ENCODE measurements around the gene SPACA6. TPM values are rescaled to one million over a fixed set of nuclear protein-coding genes. Genes with fewer than 3 reads are reported as not detected.
A peak's percentile ranks its signal among the peaks of the same experiment; 100 is the strongest.
"Not testable (repeated sequence)": the region's sequence is repeated elsewhere in the genome, so short reads cannot be mapped to it uniquely, and the experiment has no call there.

SPACA6 gene
- total RNA-seq, 4 donors from 2014 or later, result 9.7 to 112 (median 22.5) TPM

GRCh38 chr19:51735759-51736449 is 42.8 kb downstream of the SPACA6 start:
- H3K9me3 ChIP-seq, result no peaks in the 10 kb centered on the region
- no peaks in the 10 kb centered on the region for H3K36me3 ChIP-seq
- H3K27ac ChIP-seq, result no peak overlapping the region
- intact Hi-C loops (cut with DNase I; ENCODE audit: low total_unique reads), result no loop called here
- H3K4me1 ChIP-seq, result no peaks in the 10 kb centered on the region
- H3K27me3 ChIP-seq, result no peaks in the 10 kb centered on the region
- peak in 1 of 2 donors; percentile 20 for DNase-seq
- TF ChIP-seq POLR2A (IDR thresholded peaks at IDR 0.05), result no peak
- TF ChIP-seq, protein P1, sequence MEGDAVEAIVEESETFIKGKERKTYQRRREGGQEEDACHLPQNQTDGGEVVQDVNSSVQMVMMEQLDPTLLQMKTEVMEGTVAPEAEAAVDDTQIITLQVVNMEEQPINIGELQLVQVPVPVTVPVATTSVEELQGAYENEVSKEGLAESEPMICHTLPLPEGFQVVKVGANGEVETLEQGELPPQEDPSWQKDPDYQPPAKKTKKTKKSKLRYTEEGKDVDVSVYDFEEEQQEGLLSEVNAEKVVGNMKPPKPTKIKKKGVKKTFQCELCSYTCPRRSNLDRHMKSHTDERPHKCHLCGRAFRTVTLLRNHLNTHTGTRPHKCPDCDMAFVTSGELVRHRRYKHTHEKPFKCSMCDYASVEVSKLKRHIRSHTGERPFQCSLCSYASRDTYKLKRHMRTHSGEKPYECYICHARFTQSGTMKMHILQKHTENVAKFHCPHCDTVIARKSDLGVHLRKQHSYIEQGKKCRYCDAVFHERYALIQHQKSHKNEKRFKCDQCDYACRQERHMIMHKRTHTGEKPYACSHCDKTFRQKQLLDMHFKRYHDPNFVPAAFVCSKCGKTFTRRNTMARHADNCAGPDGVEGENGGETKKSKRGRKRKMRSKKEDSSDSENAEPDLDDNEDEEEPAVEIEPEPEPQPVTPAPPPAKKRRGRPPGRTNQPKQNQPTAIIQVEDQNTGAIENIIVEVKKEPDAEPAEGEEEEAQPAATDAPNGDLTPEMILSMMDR (IDR thresholded peaks at IDR 0.05), result no peak
- H3K4me3 ChIP-seq, result no peak overlapping the region

DNA sequence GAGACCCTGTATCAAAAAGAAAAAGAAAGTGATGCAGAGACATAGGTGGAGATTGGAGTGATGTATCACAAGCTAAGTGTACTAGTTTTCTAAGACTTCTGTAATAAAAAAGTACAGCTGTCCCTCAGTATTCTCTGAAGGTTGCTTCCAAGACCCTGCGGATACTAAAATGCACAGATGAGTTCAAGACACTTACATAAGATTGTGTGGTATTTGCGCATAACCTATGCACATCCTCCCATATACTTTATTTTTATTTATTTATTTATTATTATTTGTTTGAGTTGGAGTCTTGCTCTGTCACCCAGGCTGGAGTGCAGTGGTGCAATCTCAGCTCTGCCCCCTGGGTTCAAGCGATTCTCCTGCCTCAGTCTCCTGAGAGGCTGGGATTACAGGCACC is 44.3 kb downstream of the SPACA6 start:
- no peak overlapping the region for H3K4me3 ChIP-seq
- no peak for TF ChIP-seq POLR2A (IDR thresholded peaks at IDR 0.05)
- TF ChIP-seq, protein P1 (IDR thresholded peaks at IDR 0.05), result no peak
- intact Hi-C loops (cut with DNase I; ENCODE audit: low total_unique reads), result no loop called here
- no peaks in the 10 kb centered on the region for H3K4me1 ChIP-seq
- no peak overlapping the region for H3K27ac ChIP-seq
- no peaks in the 10 kb centered on the region for H3K27me3 ChIP-seq
- H3K36me3 ChIP-seq, result no peaks in the 10 kb centered on the region
- DNase-seq, result no peak
- H3K9me3 ChIP-seq, result no peaks in the 10 kb centered on the region

DNA sequence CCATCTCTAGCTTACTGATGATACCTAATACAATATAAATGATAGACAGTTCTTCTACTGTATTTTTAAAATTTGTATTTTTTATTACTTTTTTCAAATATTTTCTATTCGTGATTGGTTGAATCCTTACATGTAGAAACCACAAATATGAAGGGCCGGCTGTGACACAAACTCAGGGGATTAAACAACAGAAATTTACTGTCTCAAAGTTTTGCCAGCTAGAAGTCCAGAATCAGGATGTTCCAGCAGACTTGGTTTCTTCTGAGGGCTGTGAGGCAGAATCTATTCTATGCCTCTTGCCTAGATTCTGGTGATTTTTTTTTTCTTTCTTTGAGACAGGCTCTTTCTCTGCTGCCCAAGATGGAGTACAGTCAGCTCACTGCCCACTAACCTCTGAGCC is 44.8 kb downstream of the SPACA6 start:
- Histone ChIP-seq H3K36me3 (no peaks in the 10 kb centered on the region), H3K4me3 (no peak overlapping the region), H3K4me1 (no peaks in the 10 kb centered on the region), H3K27me3 (no peaks in the 10 kb centered on the region), H3K27ac (no peak overlapping the region), H3K9me3 (no peaks in the 10 kb centered on the region)
- no peak for DNase-seq
- intact Hi-C loops (cut with DNase I; ENCODE audit: low total_unique reads), result no loop called here
- TF ChIP-seq, protein P1 (IDR thresholded peaks at IDR 0.05), result no peak
- no peak for TF ChIP-seq POLR2A (IDR thresholded peaks at IDR 0.05)

- H3K27me3 ChIP-seq; intact Hi-C loops (cut with DNase I; ENCODE audit: low total_unique reads); H3K4me3 ChIP-seq; H3K27ac ChIP-seq; DNase-seq; H3K36me3 ChIP-seq; H3K4me1 ChIP-seq; H3K9me3 ChIP-seq: not testable (repeated sequence)
These were observed 45.4 kb downstream of the SPACA6 start for GRCh38 chr19:51738523-51738922.

- no peaks in the 10 kb centered on the region for H3K4me1 ChIP-seq
- no peak overlapping the region for H3K4me3 ChIP-seq
- intact Hi-C loops (cut with DNase I; ENCODE audit: low total_unique reads), result no loop called here
- TF ChIP-seq, protein P1 (IDR thresholded peaks at IDR 0.05), result no peak
- no peak for TF ChIP-seq POLR2A (IDR thresholded peaks at IDR 0.05)
- no peaks in the 10 kb centered on the region for H3K9me3 ChIP-seq
- DNase-seq, result no peak
- no peaks in the 10 kb centered on the region for H3K27me3 ChIP-seq
- no peak overlapping the region for H3K27ac ChIP-seq
- no peaks in the 10 kb centered on the region for H3K36me3 ChIP-seq
These were observed 46.5 kb downstream of the SPACA6 start for GRCh38 chr19:51739466-51740213.

Data from uterus (tissue), 4 donors.